DND-41 (cell line): ENCODE data around the gene PADI4.

ENCODE experiments used
- ATAC-seq: fragments of 200-7000 bp; cut with Tn5 transposase; 3 replicates; pipeline ENCODE4 v1.9.1; 2021; ENCODE audit warnings: low read depth; ENCODE audit not compliant: insufficient read depth
- DNase-seq: peaks from one replicate; pipeline ENCODE4 v3.0.0-alpha.2; 2020
- H2AFZ ChIP-seq: 2 replicates; pipeline ENCODE4 v1.6.0; 2012; ENCODE audit warnings: low read depth, low read length
- H3K27ac ChIP-seq: 2 replicates; pipeline ENCODE4 v1.5.1; 2012; ENCODE audit warnings: low read length, inconsistent platforms
- H3K27me3 ChIP-seq: fragments of 200-600 bp; sonication (generic); 2 replicates; pipeline ENCODE4 v1.6.0; 2012; ENCODE audit warnings: low read length, mild to moderate bottlenecking, inconsistent platforms; ENCODE audit not compliant: insufficient read depth, poor library complexity
- H3K36me3 ChIP-seq: 2 replicates; pipeline ENCODE4 v1.5.1; 2012; ENCODE audit warnings: low read length, inconsistent platforms; ENCODE audit not compliant: insufficient read depth
- H3K4me1 ChIP-seq: 2 replicates; pipeline ENCODE4 v1.5.1; 2012; ENCODE audit warnings: mild to moderate bottlenecking, low read length; ENCODE audit not compliant: insufficient read depth
- H3K4me2 ChIP-seq: 2 replicates; pipeline ENCODE4 v1.6.0; 2012; ENCODE audit warnings: mild to moderate bottlenecking, moderate library complexity, low read length, inconsistent platforms; ENCODE audit not compliant: insufficient read depth
- H3K4me3 ChIP-seq, 2 experiments: fragments of 200-600 bp in 1 of 2; shearing (Covaris generic) in 1 of 2; 2 replicates each; pipeline ENCODE4 v1.5.1; 2012 to 2016; ENCODE audit warnings: inconsistent platforms in 2 of 2, low read length in 2 of 2, mild to moderate bottlenecking in 2 of 2, low read depth in 1 of 2, moderate library complexity in 1 of 2
- H3K79me2 ChIP-seq: 2 replicates; pipeline ENCODE4 v1.6.0; 2012; ENCODE audit warnings: low read length, inconsistent platforms; ENCODE audit not compliant: insufficient read depth
- H3K9ac ChIP-seq: 2 replicates; pipeline ENCODE4 v1.6.0; 2012; ENCODE audit warnings: low read depth, mild to moderate bottlenecking, inconsistent platforms, low read length, moderate library complexity
- H3K9me3 ChIP-seq: 2 replicates; pipeline ENCODE4 v1.5.1; 2012; ENCODE audit warnings: low read length, moderate library complexity, mild to moderate bottlenecking, inconsistent platforms; ENCODE audit not compliant: insufficient read depth, severe bottlenecking
- H4K20me1 ChIP-seq: 2 replicates; pipeline ENCODE4 v1.6.0; 2012; ENCODE audit warnings: low read length; ENCODE audit not compliant: insufficient read depth
- EZH2 ChIP-seq: IDR thresholded peaks from 3 replicates; pipeline ENCODE4 v1.6.1; 2012; ENCODE audit warnings: borderline replicate concordance, low read depth, mild to moderate bottlenecking, moderate library complexity, low read length, inconsistent platforms; ENCODE audit not compliant: severe bottlenecking
- TF ChIP-seq, protein P1 (sequence below): IDR thresholded peaks from 2 replicates; pipeline ENCODE4 v1.5.1; 2012; ENCODE audit warnings: borderline replicate concordance, low read length, moderate library complexity, mild to moderate bottlenecking; ENCODE audit not compliant: poor library complexity, severe bottlenecking; ENCODE audit errors: extremely low read depth

PADI4 gene

DNA sequence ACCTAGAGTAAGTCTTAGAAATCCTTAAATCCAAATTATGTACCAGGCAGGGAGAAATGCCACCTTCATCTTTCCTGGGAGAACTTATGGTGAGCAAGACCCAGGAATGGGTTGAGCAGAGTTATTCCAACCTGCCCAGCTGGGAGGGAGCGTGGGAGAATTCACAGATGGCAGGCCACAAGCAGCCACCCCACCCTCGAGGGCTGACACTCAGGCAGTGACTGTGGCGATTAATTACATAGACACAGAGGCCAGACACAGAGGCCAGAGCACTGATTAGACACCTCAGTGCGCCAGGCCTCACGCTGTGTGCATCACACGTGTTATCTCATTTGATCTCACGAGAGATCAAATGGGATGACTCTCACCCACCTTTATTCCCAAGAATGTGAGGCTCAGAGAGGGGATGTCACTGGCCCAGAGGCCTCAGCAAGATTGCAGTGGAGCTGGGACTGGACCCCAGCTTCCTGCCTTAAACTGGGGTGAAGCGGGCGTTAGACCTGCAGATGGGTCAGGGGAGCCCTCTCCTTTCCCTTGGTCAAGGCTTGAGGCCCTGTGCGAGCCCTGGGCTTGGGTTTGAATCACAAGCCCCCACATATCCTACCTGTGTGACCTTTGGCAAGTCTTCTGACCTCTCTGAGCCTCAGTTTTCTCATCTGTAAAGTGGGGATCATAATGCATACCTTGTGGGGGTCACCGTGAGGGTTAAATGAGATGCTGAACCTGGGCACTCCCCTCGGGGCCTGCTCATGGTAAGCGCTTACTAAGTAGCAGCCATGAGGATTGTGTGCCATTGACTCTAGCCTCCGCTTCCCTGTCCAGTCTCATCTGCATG is 28.8 kb upstream of the PADI4 start:
- Histone ChIP-seq H2AFZ (no peak overlapping the region), H3K36me3 (no peaks in the 10 kb centered on the region), H3K9me3 (no peaks in the 10 kb centered on the region), H3K4me1 (no peaks in the 10 kb centered on the region), H4K20me1 (no peaks in the 10 kb centered on the region), H3K27ac (no peak overlapping the region), H3K4me3 (no peak overlapping the region), H3K79me2 (no peaks in the 10 kb centered on the region), H3K27me3 (peaks cover 12% of the 10 kb centered on the region), H3K9ac (no peak overlapping the region), H3K4me2 (no peak overlapping the region)
- TF ChIP-seq, protein P1, sequence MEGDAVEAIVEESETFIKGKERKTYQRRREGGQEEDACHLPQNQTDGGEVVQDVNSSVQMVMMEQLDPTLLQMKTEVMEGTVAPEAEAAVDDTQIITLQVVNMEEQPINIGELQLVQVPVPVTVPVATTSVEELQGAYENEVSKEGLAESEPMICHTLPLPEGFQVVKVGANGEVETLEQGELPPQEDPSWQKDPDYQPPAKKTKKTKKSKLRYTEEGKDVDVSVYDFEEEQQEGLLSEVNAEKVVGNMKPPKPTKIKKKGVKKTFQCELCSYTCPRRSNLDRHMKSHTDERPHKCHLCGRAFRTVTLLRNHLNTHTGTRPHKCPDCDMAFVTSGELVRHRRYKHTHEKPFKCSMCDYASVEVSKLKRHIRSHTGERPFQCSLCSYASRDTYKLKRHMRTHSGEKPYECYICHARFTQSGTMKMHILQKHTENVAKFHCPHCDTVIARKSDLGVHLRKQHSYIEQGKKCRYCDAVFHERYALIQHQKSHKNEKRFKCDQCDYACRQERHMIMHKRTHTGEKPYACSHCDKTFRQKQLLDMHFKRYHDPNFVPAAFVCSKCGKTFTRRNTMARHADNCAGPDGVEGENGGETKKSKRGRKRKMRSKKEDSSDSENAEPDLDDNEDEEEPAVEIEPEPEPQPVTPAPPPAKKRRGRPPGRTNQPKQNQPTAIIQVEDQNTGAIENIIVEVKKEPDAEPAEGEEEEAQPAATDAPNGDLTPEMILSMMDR = no peak
- TF ChIP-seq EZH2 = no peak
- DNase-seq (no peak), ATAC-seq (no peak)

DNA sequence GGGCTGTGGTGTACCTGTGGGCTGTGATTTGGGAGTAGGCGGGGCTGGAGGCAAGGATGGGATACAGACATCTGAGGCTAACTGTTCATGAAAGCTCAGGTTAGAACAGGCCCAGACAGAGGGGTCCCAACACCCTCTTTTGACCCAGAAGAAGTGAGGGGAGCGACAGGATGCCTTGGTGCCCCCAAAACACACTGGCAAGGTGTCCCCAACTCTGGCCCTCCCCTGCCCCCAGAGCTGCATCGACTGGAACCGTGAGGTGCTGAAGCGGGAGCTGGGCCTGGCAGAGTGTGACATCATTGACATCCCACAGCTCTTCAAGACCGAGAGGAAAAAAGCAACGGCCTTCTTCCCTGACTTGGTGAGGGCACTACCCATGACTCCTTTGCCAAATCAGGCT is 27.6 kb upstream of the PADI4 start:
- ATAC-seq = no peak
- no peak overlapping the region for H3K9ac ChIP-seq
- no peak overlapping the region for H2AFZ ChIP-seq
- no peaks in the 10 kb centered on the region for H3K4me1 ChIP-seq
- H3K36me3 ChIP-seq = no peaks in the 10 kb centered on the region
- DNase-seq = no peak
- no peak overlapping the region for H3K4me3 ChIP-seq
- no peak overlapping the region for H3K27ac ChIP-seq
- TF ChIP-seq, protein P1 = no peak
- no peak for TF ChIP-seq EZH2
- H3K9me3 ChIP-seq = no peaks in the 10 kb centered on the region
- no peak overlapping the region for H3K4me2 ChIP-seq
- peaks cover 12% of the 10 kb centered on the region for H3K27me3 ChIP-seq
- no peaks in the 10 kb centered on the region for H3K79me2 ChIP-seq
- no peaks in the 10 kb centered on the region for H4K20me1 ChIP-seq

DNA sequence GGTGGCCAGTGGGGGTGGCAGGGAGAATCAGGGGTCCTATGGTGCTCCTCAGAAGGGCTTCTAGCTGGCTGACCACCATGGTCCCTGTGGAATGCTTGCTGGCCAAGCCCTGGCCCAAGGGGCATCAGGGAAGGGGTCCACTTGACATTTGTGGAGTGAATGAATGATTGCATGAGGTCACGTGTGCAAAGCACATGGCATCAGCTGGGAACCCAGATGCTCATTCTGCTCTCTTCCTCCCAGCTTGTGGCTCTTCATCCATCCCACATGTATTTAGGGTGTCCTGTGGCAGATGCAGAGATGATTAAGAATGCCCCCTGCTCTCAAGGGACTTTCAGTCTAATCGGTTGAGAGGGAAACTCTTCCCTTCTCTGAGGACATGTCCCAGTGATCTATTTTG is 27.1 kb upstream of the PADI4 start:
- Histone ChIP-seq H3K27ac (no peak overlapping the region), H3K4me2 (no peak overlapping the region)

More for the DNA sequence above, 27.1 kb upstream of the PADI4 start:
- Histone ChIP-seq H3K79me2 (no peaks in the 10 kb centered on the region), H3K4me3 (no peak overlapping the region), H3K4me1 (no peaks in the 10 kb centered on the region), H3K9me3 (no peaks in the 10 kb centered on the region), H3K36me3 (no peaks in the 10 kb centered on the region), H4K20me1 (no peaks in the 10 kb centered on the region), H3K9ac (no peak overlapping the region), H3K27me3 (peaks cover 9% of the 10 kb centered on the region), H2AFZ (no peak overlapping the region)
- no peak for TF ChIP-seq EZH2
- TF ChIP-seq, protein P1 = no peak
- no peak for DNase-seq
- ATAC-seq = no peak
